Vagina (tissue), 2 donors: ENCODE measurements around the gene KIF1B.

Source experiments
- POLR2A ChIP-seq, 2 donors: fragments of 450-650 bp; IDR thresholded peaks; one replicate each; pipeline ENCODE4 v1.6.1; 2017; ENCODE audit warnings: antibody characterized with exemption in 2 of 2, mild to moderate bottlenecking in 2 of 2, moderate library complexity in 2 of 2
- TF ChIP-seq, protein P1 (sequence below), 3 experiments: fragments of 450-650 bp in 2 of 3; fragments of 200-600 bp in 1 of 3; sonication (generic) in 1 of 3; IDR thresholded peaks; one replicate each; pipeline ENCODE4 v1.5.1; 2017 to 2019; ENCODE audit warnings: antibody characterized with exemption in 3 of 3, mild to moderate bottlenecking in 2 of 3, moderate library complexity in 2 of 3

DNA sequence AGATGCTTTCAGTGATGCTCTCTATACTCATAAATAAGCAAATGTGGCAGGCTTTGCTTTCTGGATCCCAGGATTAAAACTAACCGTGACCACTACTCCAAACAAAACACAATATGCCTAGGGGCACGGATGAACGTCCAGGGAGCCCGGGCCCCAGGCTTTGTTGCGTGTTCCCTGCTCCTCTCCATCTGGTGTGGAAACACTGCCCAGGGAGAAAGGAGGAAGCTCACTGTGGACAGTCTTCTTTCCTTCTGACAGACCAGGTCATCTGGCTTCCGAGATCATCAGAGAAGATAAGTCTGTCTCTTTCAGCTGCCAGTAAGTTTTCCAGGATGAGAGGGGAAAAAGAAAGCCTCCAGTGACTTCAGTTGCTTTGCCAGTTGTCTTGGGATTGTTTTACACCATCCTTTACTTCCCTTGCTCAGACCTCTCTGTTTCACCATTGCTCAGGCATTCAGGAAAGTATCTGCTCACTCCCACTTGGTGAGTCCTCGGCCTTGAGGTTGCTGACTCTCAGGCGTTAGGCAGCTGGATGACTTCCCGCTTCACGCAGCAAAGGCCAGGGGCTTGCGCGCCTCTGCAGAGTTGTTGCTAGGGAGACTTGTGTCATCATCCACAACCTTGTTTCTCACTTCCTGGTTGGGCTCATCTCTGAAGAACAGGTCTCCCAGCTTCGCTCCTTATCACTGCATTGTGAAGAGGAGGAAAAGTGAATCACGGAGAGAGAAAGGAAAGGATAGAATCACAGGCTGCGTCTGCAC is 167.9 kb downstream of the KIF1B start:
- TF ChIP-seq, protein P1, sequence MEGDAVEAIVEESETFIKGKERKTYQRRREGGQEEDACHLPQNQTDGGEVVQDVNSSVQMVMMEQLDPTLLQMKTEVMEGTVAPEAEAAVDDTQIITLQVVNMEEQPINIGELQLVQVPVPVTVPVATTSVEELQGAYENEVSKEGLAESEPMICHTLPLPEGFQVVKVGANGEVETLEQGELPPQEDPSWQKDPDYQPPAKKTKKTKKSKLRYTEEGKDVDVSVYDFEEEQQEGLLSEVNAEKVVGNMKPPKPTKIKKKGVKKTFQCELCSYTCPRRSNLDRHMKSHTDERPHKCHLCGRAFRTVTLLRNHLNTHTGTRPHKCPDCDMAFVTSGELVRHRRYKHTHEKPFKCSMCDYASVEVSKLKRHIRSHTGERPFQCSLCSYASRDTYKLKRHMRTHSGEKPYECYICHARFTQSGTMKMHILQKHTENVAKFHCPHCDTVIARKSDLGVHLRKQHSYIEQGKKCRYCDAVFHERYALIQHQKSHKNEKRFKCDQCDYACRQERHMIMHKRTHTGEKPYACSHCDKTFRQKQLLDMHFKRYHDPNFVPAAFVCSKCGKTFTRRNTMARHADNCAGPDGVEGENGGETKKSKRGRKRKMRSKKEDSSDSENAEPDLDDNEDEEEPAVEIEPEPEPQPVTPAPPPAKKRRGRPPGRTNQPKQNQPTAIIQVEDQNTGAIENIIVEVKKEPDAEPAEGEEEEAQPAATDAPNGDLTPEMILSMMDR (IDR thresholded peaks at IDR 0.05) = no peak
- TF ChIP-seq POLR2A (IDR thresholded peaks at IDR 0.05) = no peak
